NCI-H2171 treated with DMSO at 0.1 percent for 48 hours (cell line): ENCODE measurements around the gene SSR2.
"Not testable (repeated sequence)": the region's sequence is repeated elsewhere in the genome, so short reads cannot be mapped to it uniquely, and the experiment has no call there.

Experiments
- DNase-seq: peaks from one replicate; lab custom pipeline; 2025; lab: John Stamatoyannopoulos, UW

SSR2 gene

GRCh38 chr1:156048663-156049258 lies 28.0 kb upstream of the SSR2 start:
- DNase-seq, result no peak

DNA sequence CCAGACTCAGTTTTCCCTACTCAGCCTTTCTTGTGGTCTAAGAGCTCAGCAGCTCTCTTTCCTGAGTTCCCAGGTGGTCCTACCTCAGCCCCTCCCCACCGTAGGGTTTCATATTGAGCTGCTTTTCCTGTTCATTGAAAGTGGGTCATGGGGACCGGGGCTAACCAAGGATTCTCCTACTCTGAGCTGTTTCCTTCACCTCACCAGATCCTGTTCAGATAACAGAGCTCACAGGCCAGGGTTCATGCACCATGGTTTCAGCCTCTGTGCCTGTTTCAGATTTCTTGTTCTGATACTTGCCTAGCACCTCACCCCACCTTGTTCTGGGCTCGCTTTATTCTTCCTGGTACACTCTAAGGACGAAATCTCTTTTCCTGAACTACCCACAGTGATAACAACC lies 24.3 kb upstream of the SSR2 start:
- DNase-seq, result no peak

- DNase-seq, result no peak
Measured at GRCh38 chr1:156042828-156043227, 22.1 kb upstream of the SSR2 start.

GRCh38 chr1:156034991-156035390 lies 14.2 kb upstream of the SSR2 start:
- DNase-seq, result not testable (repeated sequence)

DNA sequence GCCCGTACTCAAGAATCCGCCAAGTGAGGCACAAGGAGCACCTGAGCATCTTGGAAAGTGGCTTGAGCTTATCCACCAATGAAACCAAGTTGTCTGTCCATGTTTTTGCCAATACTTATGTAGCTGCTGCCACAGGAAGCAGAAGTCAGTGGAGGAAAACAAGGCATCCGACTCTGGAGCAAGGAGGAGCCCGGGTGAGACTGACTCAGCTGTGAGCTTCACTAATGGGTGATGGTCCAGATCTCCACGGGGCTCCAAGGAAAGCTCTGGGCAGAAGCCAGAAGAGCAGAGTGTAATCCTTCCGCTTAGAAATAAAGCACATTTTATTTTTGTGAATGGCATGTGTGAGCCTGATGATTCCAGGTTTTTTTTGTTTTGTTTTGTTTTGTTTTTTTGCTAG lies 12.3 kb upstream of the SSR2 start:
- no peak for DNase-seq

GRCh38 chr1:156026588-156026987 lies 5.8 kb upstream of the SSR2 start:
- no peak for DNase-seq

DNA sequence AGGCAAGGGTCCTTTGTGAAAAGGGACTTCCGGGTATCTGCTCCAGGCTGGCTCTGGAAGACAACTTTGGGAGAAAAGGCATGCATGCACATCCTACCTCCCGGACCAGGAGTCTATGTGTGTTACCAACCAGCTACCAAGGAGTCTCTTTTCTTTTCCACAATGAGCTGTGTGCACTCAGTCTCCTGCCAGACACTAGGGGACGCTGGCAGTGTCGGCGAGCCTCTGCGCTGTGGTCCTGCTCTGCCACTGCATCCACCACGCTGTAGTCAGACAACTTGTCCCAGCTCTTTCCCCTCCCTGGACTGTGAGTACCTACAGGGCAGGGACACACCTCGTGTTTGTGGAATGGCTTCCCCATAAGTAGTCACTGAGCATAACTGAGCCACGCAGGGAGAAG lies 5.1 kb upstream of the SSR2 start:
- DNase-seq, result no peak

DNA sequence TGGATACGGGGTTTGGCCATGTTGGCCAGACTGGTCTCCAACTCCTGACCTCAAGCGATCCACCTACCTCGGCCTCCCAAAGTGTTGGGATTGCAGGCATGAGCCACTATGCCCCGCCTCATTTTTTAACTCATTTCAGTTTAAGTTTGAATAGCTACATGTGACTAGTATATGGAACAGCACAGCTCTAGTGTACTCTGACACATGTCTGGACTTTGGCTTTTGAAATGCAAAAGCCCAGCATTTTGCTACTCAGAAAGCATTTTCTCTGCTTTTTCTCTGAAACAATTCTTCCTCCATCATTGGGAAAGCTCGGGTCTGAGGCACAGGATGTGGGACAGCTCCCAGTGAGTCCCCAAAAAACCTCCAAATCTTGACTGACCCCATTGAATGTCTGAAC lies 4.0 kb upstream of the SSR2 start:
- DNase-seq, result no peak

- no peak for DNase-seq
Measured at GRCh38 chr1:156021954-156022353, 1.2 kb upstream of the SSR2 start.

DNA sequence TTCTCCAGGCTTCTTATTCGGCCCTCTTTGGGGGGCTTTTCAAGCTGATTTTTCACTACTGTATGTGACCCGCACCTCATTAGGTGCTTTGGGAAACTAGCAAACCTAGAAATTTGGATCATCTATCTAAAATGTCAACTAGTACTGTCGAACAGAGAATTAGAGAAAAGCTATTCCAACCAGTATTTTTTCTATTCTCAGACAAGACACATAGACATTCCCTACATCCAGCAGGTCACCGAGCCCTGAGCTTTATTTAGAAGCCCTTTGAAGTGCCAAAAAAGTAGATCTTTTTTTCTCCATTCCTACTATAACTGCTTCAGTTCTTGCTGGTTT lies 310 bp upstream of the SSR2 start:
- no peak for DNase-seq

DNA sequence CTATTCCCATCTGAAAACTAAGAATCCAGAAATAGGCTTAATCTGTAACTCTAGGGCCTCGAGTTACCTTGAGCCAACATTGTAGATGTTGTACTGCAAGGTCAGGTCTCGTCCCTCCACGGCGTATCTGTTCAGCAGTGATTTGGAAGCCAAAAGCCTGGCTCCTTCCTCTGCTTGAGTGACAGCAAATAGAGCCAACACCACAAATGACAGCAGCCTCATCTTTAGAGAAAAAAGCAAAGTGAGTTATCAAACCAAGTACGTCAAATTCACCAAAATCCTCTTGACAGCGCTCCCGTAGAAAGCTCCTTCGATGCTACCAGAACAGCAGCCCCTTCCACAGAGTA lies 832 bp downstream of the SSR2 start:
- no peak for DNase-seq

DNA sequence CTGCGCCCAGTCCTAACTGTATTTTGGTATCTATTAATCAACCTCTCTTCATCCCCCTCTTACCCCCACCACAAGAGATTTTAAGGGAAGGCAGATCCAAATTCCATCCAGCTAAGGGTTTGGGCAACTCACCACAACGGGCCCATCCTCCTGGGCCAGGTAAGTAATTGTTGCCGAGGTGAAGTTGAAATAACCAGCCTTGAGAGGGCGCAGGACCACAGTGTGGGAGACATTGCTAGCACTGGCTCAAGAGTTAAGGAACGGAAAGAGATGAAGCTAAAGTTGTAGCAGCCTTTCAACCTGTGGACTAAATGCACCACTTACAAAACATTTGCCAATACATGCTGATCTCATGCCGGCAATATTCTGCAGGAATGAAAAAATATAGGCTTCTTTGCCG lies 5.9 kb downstream of the SSR2 start:
- no peak for DNase-seq

DNA sequence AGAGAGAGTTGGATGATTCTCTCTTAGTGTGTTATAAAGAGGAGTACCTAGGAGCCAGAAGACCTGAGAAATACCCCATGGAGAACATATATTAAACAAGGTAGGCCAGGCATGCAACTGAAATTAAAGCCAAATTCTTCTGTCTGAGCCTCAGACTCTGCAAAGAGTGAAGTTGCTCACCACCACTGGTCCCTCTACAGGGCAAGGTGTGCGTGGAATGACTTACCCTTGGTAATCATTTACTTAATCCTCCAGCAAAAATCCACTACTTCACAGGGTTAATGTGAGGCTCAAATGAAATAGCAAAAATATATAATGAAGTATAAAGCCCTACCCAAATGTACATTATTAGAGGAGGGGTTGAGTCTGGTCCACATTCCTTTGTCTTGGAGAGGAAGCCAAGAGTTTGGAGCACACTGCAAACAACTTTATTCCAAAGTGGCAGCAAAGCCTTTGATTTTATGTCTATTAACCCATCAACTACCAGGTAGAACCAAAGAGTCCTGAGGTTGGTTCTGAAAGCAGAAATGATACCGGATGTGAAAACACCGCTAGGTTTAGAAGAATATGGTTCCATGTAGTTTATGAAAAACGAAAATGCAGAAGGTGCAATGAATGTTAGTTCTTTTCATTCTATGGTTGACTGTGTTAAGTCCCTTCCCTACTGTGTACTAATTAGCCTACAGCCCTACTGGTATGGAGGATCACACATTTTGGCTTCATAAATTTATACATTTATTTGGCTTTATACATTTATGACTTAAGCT lies 8.5 kb downstream of the SSR2 start:
- no peak for DNase-seq

- no peak for DNase-seq
Measured at GRCh38 chr1:156009404-156009803, 11.3 kb downstream of the SSR2 start.

DNA sequence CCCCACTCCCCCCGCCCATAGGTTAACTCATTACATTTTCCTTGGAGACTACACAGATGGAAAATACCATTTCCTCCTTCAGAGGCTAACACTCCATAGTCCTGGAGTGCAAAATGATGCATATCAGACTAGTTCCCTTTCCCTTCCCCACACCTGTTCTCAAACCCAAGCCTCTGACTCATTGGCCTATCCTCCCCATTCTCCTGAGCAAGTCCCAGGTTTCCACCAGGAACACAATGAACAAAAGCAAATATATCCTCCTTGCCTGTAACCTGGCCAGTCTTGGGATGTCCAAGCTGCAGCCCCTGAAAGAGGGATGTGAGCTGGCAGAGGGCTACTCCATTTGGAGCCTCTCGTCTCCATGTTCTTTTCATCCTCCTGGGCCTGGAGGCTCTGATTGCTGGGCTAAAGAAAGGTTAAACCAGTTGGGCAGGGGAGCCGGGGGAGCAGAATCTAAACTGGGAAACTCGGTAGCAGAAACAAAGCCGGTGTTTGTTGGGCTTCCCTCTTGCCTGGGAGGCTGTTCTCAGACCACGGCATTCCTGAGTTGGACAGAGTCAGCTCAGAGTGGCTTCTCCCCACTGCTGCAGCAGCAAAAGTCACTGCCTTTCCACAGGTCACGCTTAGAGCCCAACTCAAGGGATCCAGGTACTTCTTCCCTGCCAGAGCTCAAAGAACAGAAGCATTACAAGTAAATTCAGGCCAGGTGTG lies 13.9 kb downstream of the SSR2 start:
- DNase-seq, result no peak

DNA sequence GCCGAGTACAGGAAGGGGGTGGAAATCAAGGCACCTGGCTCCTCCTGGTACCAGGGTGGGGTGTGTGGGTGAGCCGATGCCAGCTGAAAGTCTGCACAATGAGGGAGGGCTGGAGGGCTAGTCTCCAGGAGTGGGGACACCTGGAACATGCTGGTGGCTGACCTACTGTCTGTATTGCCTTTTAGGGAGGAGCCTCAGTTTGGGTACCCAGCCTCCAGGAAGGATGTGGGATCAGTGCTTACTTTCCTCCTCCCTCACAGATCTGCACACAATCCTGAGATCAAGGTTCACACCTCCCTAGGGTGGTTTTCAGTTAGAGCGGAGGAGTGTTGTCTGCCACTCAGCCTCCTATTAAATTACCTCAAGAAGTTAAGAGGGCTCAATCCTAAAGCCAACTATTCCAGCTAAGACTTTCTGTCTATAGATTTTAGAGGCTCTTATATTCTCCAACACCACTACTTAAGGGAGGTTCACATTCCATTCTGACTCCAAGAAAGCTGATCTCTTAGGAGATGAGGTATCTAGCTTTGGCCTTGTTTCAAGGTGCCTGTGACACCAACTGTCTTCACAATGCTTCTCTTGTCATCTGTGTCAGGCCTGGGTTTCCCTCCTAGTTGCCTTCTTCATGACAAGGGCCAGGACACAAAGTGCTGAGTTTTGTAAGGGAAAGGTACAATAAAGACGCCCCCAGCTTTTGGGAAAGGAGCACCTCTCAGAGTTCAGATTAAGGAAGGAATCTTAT lies 15.7 kb downstream of the SSR2 start:
- DNase-seq, result no peak

DNA sequence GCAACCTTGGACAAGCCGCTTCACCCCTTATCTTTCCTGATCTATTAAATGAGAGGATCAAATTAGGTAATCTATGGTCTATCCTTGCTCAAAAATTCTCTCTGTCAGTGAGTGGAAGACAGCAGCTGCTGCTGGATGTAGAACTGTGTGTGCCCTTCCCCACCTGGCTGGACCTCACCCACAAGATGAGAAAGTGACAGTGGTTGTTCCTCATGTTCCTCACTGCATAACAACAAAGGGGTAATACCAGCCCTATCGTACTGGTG lies 16.9 kb downstream of the SSR2 start:
- DNase-seq, result no peak

- DNase-seq, result no peak
Measured at GRCh38 chr1:156002188-156002911, 18.4 kb downstream of the SSR2 start.

GRCh38 chr1:156001662-156002171 lies 19.0 kb downstream of the SSR2 start:
- DNase-seq, result no peak

DNA sequence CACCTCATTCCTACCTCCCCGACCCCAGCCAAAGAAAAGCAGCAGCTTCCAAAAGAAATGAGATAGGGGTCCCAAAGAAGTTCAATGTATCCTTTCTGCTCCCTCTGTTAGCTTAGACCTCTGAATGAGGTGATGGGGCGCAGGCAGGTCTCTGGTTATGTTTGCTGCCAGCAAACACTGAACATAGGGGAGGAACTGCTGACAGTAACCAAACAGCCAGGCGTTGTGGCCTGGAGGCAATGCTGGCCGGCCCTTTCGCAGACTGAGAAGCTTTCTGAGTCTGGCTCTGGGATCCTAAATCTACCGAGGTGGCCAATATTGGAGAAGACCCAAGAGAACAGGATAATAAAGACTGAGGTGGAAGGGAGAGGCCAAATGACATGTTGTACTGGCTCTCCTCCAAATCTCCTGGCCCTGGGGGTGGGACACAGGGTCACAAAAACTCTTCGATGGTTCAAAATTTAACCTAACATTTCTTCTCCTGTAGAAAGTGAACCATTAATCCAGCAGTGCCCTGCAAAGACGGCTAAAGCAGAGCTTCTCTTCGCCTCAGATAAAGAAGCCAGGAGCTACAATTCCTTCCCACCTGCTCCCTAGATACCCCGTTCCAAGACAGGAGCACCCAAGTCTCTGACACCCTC lies 19.6 kb downstream of the SSR2 start:
- DNase-seq, result no peak

GRCh38 chr1:155999964-156000363 lies 20.8 kb downstream of the SSR2 start:
- no peak for DNase-seq

DNA sequence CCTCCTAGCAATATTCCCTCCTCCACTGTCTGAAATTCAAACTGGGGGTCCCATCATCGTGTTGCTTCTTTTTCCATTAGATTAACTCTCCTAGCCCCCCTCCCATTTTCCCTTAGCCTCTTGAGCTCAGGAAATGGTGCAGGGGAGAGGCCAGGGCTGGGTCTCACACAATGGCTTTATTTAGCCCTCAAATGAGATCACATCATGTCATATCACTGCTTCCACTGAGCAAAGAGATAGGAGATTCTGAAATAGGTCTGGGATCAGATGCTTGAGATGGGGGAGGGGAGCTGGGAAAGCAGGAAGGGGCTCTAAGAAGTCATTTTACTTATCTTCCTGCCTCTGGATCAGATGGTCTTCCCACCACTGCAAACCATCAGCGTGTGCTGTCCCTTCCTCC lies 24.6 kb downstream of the SSR2 start:
- no peak for DNase-seq
